ENCODE measurements around the gene CTH.
"Not testable (repeated sequence)": the region's sequence is repeated elsewhere in the genome, so short reads cannot be mapped to it uniquely, and the experiment has no call there.

Gene CTH

DNA sequence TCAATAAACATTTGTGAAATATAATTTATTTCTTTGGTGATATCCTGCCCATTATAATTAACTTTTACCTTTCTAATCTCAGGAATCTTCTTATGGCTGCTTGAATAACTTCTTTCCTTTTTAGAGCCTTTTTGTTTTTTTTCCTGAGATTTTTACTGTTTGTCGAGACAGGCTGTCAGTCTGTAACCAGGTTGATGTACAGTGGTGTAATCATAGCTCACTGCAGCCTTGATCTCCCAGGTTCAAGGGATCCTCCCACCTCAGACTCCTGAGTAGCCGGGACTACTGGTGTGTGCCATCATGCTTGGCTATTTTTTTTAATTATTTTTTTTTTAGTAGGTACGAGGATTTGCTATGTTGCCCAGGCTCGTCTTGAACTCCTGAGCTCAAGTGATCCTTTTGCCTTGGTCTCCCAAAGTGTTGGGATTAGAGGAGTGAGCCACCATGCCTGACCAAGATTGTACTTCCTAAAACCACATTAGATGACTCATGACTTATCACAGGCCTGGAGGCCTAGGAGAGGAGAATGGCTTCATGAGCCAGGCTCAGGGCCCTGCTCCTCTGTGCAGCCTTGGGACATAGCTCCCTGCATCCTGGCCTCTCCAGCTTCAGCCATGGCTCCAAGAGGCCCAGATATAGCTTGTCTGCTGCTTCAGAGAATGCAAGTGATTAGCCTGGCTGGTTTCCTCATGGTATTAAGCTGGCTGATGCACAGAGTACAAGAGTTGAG lies 48.6 kb downstream of the CTH start:
- no peak for DNase-seq

DNA sequence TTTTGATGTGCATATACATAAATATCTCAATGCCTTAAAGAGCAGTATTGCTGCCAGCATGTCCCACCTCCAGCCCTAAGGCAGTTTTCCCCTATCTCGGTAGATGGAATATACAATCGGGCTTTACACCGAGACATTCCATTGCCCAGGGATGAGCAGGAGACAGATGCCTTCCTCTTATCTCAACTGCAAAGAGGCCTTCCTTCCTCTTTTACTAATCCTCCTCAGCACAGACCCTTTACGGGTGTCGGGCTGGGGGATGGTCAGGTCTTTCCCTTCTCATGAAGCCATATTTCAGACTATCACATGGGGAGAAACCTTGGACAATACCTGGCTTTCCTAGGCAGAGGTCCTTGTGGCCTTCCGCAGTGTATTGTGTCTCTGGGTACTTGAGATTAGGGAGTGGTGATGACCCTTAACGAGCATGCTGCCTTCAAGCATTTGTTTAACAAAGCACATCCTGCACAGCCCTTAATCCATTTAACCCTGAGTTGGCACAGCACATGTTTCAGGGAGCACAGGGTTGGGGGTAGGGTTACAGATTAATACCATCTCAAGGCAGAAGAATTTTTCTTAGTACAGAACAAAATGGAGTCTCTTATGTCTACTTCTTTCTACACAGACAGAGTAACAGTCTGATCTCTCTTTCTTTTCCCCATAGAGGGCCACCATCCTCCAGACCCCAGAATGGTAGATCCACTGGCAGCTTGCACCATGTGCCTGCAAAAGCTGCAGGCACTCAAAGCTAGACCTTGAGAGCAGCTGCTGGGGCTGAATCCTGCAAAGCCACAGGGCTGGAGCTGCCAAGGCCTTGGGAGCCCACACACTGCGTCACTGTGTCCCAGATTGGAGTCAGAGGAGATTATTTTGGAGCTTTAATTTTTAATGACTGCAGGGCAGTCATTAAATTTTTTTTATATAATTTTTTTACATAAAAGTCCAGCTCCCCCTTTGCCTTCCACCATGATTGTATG lies 50.0 kb downstream of the CTH start:
- DNase-seq, result not testable (repeated sequence)

DNA sequence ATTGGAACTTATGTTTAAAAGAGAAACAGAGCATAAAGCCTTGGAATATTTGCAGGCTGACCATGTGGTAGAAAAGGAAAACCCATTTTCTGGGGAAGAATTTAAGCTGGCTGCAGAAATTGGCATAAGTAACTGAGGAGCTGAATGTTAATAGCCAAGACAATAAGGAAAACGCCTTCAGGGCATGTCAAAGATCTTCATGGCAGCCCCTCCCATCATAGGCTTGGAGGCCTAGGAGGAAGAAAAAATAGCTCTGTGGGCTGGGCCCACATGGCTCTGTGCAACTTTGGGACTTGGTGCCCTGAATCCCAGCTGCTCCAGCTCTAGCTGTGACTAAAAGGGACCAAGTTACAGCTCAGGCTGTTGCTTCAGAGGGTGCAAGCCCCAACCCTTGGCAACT lies 51.5 kb downstream of the CTH start:
- DNase-seq, result no peak

DNA sequence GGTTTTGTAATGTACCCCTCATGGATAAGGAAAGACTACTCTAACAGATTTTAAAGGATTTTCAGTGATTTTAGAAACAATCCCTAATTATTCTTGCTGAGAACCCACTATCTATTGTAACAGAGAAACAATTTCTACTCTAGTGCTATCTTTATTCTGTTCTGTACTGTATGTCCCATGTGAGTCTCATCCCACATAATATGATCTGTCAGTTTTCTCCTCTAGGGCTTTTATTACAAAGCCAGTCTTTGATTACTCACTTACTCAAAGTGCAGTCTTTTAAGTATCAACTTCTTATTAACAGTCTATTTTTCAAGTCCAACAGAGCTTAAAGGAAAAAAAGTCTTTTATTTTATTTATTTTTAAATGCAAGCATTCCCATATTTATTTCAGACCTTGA lies 54.8 kb downstream of the CTH start:
- DNase-seq, result no peak

DNA sequence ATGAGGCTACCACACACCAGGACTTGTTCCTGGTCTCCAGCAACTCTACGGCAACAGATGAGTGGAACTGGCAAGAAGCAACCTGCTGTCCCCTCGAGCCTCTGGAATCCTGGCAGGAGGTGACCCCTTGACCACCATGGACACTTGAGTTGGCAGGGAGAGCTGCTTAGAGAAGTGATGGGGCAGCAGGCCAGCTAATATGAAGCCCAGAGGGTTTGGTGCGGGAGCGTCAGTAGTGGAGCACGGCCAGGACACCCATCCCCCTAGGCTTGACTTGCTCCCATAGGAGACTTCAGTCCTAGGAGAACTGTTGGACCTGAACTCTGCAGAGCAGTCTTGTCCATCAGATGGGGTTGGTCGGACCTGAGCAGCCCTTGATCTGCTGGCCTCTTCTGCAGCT lies 56.5 kb downstream of the CTH start:
- DNase-seq, result no peak

DNA sequence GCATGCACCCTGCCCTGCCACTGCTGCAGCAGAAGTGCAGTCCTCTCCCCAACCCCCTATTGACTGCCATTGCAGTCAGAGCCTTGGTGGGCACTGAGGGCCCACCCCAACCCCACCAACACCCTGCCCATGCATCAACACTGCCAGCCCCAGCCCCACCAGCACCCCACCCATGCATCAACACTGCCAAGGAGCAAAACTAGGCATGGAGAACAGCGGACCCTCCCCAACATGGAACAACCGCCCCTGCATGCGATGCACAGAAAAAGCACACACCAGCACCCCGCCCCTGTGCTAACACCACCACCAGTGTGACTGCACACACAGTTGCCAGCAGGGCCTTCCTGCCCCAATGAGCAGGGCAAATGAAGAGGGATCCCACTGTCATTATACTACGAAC lies 57.1 kb downstream of the CTH start:
- no peak for DNase-seq

DNA sequence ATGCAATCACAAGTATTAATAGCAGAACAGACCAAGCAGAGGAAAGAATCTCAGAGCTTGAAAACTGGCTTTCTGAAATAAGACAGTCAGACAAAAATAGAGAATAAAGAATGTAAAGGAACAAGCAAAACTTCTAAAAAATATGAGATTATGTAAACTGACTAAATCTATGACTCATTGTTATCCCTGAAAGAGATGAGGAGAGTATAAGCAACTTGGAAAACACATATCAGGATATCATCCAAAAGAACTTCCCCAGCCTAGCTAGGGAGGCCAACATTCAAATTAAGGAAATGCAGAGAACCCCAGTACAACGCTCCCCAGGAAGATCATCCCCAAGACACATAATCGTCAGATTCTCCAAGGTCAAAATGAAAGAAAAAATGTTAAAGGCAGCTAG lies 58.1 kb downstream of the CTH start:
- not testable (repeated sequence) for DNase-seq

DNA sequence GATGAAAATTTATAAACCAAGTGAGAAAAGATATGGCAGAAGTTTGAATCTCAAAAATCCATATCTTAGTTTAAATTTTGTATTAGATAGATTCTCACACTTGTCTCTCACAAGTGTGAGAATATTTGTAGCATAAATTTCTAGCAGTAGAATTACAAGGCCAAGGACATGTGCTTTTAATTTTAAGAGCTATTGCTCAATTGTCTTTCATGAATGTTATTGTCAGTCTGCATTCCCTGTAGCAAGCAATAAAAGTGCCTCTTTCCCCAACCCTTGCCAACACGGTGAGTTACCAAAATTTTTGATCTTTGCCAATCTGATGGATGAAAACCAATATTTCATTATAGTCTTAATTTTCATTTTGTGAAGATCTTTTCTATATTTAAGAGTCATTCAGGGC lies 64.0 kb downstream of the CTH start:
- no peak for DNase-seq

DNA sequence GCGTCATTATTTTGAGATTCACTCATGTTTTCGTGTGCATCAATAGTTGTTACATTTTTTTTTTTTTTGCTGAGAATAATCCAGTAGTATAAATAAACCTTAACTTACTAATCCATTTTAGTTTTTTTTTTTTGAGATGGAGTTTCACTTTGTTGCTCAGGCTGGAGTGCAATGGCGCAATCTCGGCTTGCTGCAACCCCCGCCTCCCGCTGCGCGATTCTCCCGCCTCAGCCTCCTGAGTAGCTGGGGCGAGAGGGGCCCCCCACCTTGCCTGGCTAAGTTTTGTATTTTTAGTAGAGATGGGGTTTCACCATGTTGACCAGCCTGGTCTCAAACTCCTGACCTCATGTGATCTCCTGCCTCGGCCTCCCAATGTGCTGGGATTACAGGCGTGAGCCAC lies 66.0 kb downstream of the CTH start:
- no peak for DNase-seq

DNA sequence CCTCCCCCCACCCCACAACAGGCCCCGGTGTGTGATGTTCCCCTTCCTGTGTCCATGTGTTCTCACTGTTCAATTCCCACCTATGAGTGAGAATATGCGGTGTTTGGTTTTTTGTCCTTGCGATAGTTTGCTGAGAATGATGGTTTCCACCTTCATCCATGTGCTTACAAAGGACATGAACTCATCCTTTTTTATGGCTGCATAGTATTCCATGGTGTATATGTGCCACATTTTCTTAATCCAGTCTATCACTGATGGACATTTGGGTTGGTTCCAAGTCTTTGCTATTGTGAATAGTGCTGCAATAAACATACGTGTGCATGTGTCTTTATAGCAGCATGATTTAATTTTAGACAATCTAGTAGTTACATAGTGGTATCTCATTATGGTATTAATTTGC lies 66.8 kb downstream of the CTH start:
- DNase-seq, result not testable (repeated sequence)

DNA sequence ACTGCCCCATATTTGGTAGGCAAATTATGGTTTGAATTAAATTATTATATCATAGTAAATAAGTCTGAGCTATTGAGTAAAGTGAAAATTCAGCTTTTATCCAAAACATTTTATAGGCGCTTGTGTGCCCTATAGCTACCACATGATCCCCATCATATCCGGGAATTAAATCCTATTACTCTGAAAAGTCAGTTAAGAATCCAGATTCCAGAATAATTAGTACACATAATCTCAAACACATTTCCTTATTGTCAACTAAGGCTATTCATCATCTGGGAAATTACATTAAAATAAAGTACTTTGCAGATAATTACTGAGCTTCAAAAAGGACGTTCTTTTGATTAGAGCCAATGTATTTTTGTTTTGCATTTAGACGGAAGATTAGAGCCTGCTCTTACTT lies 72.3 kb downstream of the CTH start:
- no peak for DNase-seq

DNA sequence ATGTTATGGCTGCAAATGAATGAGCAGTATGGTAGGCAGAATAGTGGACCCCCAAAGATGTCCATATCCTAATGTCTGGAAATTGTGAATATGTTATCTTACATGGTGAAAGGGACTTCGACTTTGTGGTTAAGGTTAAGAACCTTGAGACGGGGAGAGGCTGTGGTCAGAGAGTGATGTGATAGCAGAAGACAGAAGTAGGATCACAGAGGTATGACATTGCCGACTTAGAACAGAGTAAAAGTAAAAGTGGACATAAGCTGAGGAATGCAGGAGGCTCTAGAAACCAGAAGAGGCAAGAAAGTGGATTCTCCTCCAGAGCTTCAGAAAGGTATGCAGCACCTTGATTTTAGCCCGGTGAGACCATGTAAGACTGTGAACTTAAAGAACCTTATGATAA lies 74.6 kb downstream of the CTH start:
- no peak for DNase-seq

DNA sequence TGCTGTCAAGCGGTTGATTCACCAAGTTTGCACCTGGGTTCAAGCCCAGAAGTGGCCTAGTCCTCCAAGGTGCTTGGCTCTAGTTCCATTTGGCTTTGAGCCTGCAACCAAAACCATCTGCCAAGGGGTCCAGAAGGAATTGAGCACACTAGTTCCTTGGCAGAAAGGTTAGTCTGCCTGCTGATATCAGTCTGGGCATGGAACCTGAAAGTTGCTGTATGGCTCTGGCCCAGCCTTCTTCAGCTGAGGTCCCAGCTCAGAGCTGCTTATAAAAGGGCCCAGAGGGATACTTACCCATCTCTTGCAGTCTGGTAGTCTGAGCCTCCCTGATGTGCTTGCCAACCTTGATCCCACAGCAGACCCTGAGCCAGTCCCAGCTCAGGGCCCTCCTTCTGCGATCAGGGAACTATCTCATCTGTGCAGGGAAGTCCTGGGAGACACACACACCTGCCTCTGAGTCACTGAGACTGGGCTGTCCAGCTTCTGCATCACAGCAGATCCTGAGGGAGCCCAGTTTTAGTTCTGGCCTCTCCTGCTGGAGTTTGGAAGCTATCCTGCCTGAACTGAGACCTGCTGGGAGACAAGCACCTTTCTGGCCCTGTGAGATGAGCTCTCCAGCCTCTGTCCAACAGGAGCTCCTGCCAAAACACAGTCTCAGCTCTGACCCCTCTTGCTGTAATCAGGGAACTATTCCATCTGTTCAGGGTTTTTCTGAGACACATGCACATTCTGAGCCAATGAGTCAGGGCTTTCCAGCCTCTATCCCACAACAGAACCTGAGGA lies 75.8 kb downstream of the CTH start:
- no peak for DNase-seq

DNA sequence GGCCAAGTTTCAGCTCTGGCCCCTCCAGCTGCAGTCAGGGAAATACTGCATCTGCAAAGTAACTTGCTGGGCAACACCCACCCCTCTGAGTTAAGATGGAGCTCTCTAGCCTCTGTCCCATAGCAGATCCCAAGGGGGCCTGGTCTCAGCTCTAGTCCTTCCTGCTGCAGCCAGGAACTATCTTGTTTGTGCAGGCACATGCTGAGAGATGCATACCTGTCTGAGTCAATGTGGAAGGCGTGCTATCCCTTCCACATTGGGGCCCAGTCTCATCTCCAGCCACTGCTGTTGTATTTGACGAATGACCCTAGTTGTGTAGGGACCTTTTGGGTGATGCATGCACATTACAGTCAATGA lies 76.4 kb downstream of the CTH start:
- no peak for DNase-seq

DNA sequence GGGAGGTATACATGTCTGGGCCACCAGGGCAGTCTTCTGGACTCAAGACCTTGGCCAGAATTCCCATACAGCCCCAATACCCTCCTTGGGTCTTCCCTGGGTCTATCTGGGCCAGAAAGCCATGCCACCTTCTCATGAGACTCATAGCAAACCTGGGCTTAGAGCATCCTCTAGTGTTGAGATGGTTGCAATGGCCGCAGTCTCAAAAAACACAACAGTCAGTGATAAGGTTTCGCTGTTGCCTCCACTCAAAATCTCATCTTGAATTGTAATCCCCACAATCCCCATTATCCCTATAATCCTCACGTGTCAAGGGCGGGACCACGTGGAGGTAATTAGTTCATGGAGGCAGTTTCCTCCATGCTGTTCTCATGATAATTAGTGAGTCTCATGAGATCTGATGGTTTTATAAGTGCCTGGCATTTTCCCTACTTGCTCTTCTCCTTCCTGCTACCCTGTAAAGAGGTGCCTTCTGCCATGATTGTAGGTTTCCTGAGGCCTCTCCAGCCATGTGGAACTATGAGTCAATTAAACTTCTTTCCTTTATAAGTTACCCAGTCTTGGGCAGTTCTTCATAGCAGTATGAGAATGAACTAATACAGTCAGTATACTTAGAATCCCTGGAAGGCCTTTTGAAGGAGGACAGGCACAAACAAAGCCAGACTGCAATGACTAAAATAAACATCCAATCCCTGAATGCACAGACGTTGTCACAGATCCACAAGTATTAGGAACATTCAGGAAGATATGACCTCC lies 77.0 kb downstream of the CTH start:
- no peak for DNase-seq
